NB4 (cell line): ENCODE results near the gene TPCN1.

Source experiments
- CTCF ChIP-seq: IDR thresholded peaks from one replicate; pipeline ENCODE4 v1.5.1; 2012; ENCODE audit warnings: low read depth, low read length
- MYC ChIP-seq: IDR thresholded peaks from 2 replicates; pipeline ENCODE4 v1.6.1; 2011; ENCODE audit warnings: low read depth, low read length
- POLR2A ChIP-seq: IDR thresholded peaks from 2 replicates; pipeline ENCODE4 v1.6.1; 2011; ENCODE audit warnings: mild to moderate bottlenecking; ENCODE audit not compliant: insufficient read length; ENCODE audit errors: extremely low read depth
- TF ChIP-seq, protein P1 (sequence below): IDR thresholded peaks from 2 replicates; pipeline ENCODE4 v1.6.1; 2011; ENCODE audit warnings: low read depth, low read length

DNA sequence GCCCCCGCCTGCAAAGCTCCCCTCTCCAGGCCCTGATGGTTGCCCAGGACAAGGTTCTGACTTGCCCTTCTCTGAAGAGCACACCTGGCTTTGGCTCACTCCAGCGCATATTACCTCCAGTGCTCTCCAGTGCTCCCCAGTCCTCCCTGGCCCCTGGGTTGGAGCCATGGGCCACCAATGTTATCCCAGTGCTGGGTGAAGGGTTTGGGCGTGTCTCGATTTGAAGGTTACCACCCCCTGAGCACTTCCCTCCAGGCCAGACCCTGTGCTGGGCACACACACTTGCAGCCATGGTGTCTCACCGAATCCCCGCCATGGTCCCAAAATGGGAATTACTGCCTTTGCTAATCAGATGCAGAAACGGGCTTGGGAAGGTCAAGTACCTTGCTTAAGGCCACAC is 24.7 kb upstream of the TPCN1 start:
- no peak for TF ChIP-seq CTCF
- no peak for TF ChIP-seq POLR2A
- TF ChIP-seq MYC = no peak
- TF ChIP-seq, protein P1, sequence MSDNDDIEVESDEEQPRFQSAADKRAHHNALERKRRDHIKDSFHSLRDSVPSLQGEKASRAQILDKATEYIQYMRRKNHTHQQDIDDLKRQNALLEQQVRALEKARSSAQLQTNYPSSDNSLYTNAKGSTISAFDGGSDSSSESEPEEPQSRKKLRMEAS = no peak
